ENCODE data around the gene CDH23. TPM values are rescaled to one million over a fixed set of nuclear protein-coding genes. Genes with fewer than 3 reads are reported as not detected.
A peak's percentile ranks its signal among the peaks of the same experiment; 100 is the strongest.

Gene CDH23
- total and polyA plus RNA-seq, 9 of the 15 experiments (the other 6 are each of a cell fraction or from before 2014, with no cell fraction given): 0.18 to 1.2 (median 0.47) TPM

GRCh38 chr10:71747039-71747531 is 350.4 kb downstream of the CDH23 start (continued):
- TF ChIP-seq MYC (IDR thresholded peaks at IDR 0.05; ENCODE audit: low read depth, low read length) (no peak), MYC (CRISPR knock-in tag; IDR thresholded peaks at IDR 0.05; ENCODE audit: borderline replicate concordance, low read depth) (no peak), TCF3 (CRISPR knock-in tag; IDR thresholded peaks at IDR 0.05) (no peak), ZNF175 (CRISPR knock-in tag; IDR thresholded peaks at IDR 0.05; ENCODE audit: low read depth) (no peak), ZNF57 (CRISPR knock-in tag; IDR thresholded peaks at IDR 0.05) (no peak), CREM (IDR thresholded peaks at IDR 0.05; ENCODE audit: low read depth) (no peak), CBX5 (IDR thresholded peaks at IDR 0.05; ENCODE audit: borderline replicate concordance, low read depth) (no peak), KLF10 (CRISPR knock-in tag; IDR thresholded peaks at IDR 0.05) (0 out of 2 replicates have a peak, but pooled peaks have one; percentile 4), JUND (IDR thresholded peaks at IDR 0.05; ENCODE audit: borderline replicate concordance, low read depth, low read length) (no peak), JUND (tag; IDR thresholded peaks at IDR 0.05; ENCODE audit: borderline replicate concordance, low read depth, low read length) (no peak), HINFP (tag; conservative IDR thresholded peaks at IDR 0.05; ENCODE audit: low read depth) (no peak), PHF8 (IDR thresholded peaks at IDR 0.05; ENCODE audit: borderline replicate concordance, low read length) (peak; percentile 5; the same call in 1 of the 2 replicates), ZNF76 (CRISPR knock-in tag; IDR thresholded peaks at IDR 0.05; ENCODE audit: borderline replicate concordance) (0 out of 2 replicates have a peak, but pooled peaks have one; percentile 10), RERE (CRISPR knock-in tag; IDR thresholded peaks at IDR 0.05; ENCODE audit: borderline replicate concordance) (no peak), SP1 (CRISPR knock-in tag; IDR thresholded peaks at IDR 0.05) (no peak; the same call in 1 of the 2 replicates), KAT7 (CRISPR knock-in tag; IDR thresholded peaks at IDR 0.05; ENCODE audit: borderline replicate concordance) (no peak), HDGF (IDR thresholded peaks at IDR 0.05) (no peak; the same call in 1 of the 2 replicates), POLR2A (conservative IDR thresholded peaks at IDR 0.05) (no peak), THRB (CRISPR knock-in tag; conservative IDR thresholded peaks at IDR 0.05) (no peak), OTX1 (CRISPR knock-in tag; IDR thresholded peaks at IDR 0.05) (0 out of 2 replicates have a peak, but pooled peaks have one; percentile 33)
